ENCODE measurements around the gene CD47. TPM values are rescaled to one million over a fixed set of nuclear protein-coding genes. Genes with fewer than 3 reads are reported as not detected.

The CD47 gene
- total RNA-seq, 1 experiment from 2014 or later: 89.7 TPM

GRCh38 chr3:108130236-108130635, 39.4 kb upstream of the CD47 start:
- H3K27me3 ChIP-seq (ENCODE audit: control insufficient read depth, insufficient read depth, low read length): no peaks in the 10 kb centered on the region
- TF ChIP-seq, protein P1, sequence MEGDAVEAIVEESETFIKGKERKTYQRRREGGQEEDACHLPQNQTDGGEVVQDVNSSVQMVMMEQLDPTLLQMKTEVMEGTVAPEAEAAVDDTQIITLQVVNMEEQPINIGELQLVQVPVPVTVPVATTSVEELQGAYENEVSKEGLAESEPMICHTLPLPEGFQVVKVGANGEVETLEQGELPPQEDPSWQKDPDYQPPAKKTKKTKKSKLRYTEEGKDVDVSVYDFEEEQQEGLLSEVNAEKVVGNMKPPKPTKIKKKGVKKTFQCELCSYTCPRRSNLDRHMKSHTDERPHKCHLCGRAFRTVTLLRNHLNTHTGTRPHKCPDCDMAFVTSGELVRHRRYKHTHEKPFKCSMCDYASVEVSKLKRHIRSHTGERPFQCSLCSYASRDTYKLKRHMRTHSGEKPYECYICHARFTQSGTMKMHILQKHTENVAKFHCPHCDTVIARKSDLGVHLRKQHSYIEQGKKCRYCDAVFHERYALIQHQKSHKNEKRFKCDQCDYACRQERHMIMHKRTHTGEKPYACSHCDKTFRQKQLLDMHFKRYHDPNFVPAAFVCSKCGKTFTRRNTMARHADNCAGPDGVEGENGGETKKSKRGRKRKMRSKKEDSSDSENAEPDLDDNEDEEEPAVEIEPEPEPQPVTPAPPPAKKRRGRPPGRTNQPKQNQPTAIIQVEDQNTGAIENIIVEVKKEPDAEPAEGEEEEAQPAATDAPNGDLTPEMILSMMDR (IDR thresholded peaks at IDR 0.05): no peak
- TF ChIP-seq SIN3A (IDR thresholded peaks at IDR 0.05; ENCODE audit: borderline replicate concordance, insufficient read depth, low read depth, low read length) (no peak), REST (IDR thresholded peaks at IDR 0.05; ENCODE audit: insufficient read depth in 1 of 2, low read depth in 2 of 2, low read length in 1 of 2) (no peak), POLR2AphosphoS5 (IDR thresholded peaks at IDR 0.05; ENCODE audit: low read depth, low read length) (no peak), TCF7L2 (IDR thresholded peaks at IDR 0.05; ENCODE audit: low read depth, low read length) (no peak)
- CTCF ChIA-PET: interaction anchor here (0.6 kb wide), 1 partner anchor 55 kb away, joined by 3 read pairs; no protein-coding TSS in a partner anchor
- ATAC-seq: no peak
- H3K9me3 ChIP-seq (ENCODE audit: control insufficient read depth, insufficient read depth, low read depth, low read length): no peaks in the 10 kb centered on the region
- DNase-seq (ENCODE audit: low read depth, low spot score): no peak
- H3K4me3 ChIP-seq (ENCODE audit: low read depth in 2 of 2, low read length in 2 of 2): no peak overlapping the region
- POLR2A ChIA-PET: no interaction called here
- no peak overlapping the region for H3K27ac ChIP-seq (ENCODE audit: low read length)
- no TSS peak for BruUV-seq (replicated peaks)
- in situ Hi-C loops (cut with HindIII; ENCODE audit: low pct_unique_long_range_greater_than_20kb, low sequenced_read_pairs): no loop called here
- H3K4me1 ChIP-seq (ENCODE audit: control insufficient read depth, insufficient read depth, low read length): peaks cover 27% of the 10 kb centered on the region
- intact Hi-C loops (cut with micrococcal nuclease; ENCODE audit: unreplicated experiment): no loop called here
- H3K36me3 ChIP-seq (ENCODE audit: control insufficient read depth, insufficient read depth, low read length): no peaks in the 10 kb centered on the region

GRCh38 chr3:108127301-108127988, 36.6 kb upstream of the CD47 start:
- no peak overlapping the region for H3K27ac ChIP-seq (ENCODE audit: low read length)
- H3K4me3 ChIP-seq (ENCODE audit: low read depth in 2 of 2, low read length in 2 of 2): no peak overlapping the region
- no peaks in the 10 kb centered on the region for H3K27me3 ChIP-seq (ENCODE audit: control insufficient read depth, insufficient read depth, low read length)
- 0 out of 2 replicates have a peak, but pooled peaks cover 8% of the 10 kb centered on the region for H3K4me1 ChIP-seq (ENCODE audit: control insufficient read depth, insufficient read depth, low read length)
- DNase-seq (ENCODE audit: low read depth, low spot score) (no peak), ATAC-seq (no peak)
- TF ChIP-seq TCF7L2 (IDR thresholded peaks at IDR 0.05; ENCODE audit: low read depth, low read length) (no peak), SIN3A (IDR thresholded peaks at IDR 0.05; ENCODE audit: borderline replicate concordance, insufficient read depth, low read depth, low read length) (no peak), POLR2AphosphoS5 (IDR thresholded peaks at IDR 0.05; ENCODE audit: low read depth, low read length) (no peak), REST (IDR thresholded peaks at IDR 0.05; ENCODE audit: insufficient read depth in 1 of 2, low read depth in 2 of 2, low read length in 1 of 2) (no peak)
- TF ChIP-seq, protein P1 (IDR thresholded peaks at IDR 0.05): no peak
- intact Hi-C loops (cut with micrococcal nuclease; ENCODE audit: unreplicated experiment): no loop called here
- in situ Hi-C loops (cut with HindIII; ENCODE audit: low pct_unique_long_range_greater_than_20kb, low sequenced_read_pairs): no loop called here
- no TSS peak for BruUV-seq (replicated peaks)
- no peaks in the 10 kb centered on the region for H3K36me3 ChIP-seq (ENCODE audit: control insufficient read depth, insufficient read depth, low read length)
- ChIA-PET POLR2A (no interaction called here), CTCF (no interaction called here)
- no peaks in the 10 kb centered on the region for H3K9me3 ChIP-seq (ENCODE audit: control insufficient read depth, insufficient read depth, low read depth, low read length)

Measured in Panc1 (cell line).